Measurements from ENCODE around the gene SFXN5.

GRCh38 chr2:72942881-72943418, 128.6 kb downstream of the SFXN5 start:
- TF ChIP-seq CTCF (conservative IDR thresholded peaks at IDR 0.05) (no peak), EZH2 (IDR thresholded peaks at IDR 0.05; ENCODE audit: low read depth) (no peak)

All from PC-9 (cell line).